Fibroblast of villous mesenchyme (primary cell): ENCODE data around the gene FAM184B. TPM values are rescaled to one million over a fixed set of nuclear protein-coding genes. Genes with fewer than 3 reads are reported as not detected.

ENCODE experiments used
- DNase-seq: peaks from one replicate; pipeline ENCODE4 v3.0.0-alpha.2; 2010; ENCODE audit warnings: low read depth
- H3K4me3 ChIP-seq: 2 replicates; pipeline ENCODE4 v1.5.1; 2011; ENCODE audit warnings: low read depth, mild to moderate bottlenecking, low read length
- CTCF ChIP-seq: IDR thresholded peaks from 2 replicates; pipeline ENCODE4 v1.5.1; 2012; ENCODE audit warnings: low read depth, mild to moderate bottlenecking, low read length; ENCODE audit not compliant: insufficient read depth
- total RNA-seq: library from RNA; depleted of rRNA; stranded (reverse); fragments of >200 nt; gene quantifications from 2 replicates; pipeline ENCODE4 v1.2.3, GENCODE V29; 2012

FAM184B gene
- total RNA-seq, 1 donor = not detected

DNA sequence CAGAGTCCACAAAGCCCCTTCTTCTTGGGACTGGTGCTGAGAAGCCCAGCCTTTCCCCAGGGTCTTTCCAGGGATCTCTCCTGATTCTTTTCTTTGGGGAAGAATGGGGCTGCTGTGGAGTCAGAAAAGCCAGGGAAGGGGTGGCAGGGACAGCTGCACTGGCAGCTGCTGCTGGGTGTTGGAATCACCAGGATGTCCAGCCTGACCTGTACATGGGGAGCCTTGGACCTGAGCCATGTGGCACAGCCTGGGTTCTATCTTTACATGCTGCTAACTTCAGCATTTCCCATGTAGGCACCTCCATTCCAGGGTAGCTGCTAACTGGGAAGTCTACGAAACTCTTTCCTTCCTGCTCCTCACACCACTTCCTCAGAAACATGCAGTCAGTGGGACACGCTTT lies 131.0 kb downstream of the FAM184B start:
- H3K4me3 ChIP-seq = no peak overlapping the region
- no peak for DNase-seq

DNA sequence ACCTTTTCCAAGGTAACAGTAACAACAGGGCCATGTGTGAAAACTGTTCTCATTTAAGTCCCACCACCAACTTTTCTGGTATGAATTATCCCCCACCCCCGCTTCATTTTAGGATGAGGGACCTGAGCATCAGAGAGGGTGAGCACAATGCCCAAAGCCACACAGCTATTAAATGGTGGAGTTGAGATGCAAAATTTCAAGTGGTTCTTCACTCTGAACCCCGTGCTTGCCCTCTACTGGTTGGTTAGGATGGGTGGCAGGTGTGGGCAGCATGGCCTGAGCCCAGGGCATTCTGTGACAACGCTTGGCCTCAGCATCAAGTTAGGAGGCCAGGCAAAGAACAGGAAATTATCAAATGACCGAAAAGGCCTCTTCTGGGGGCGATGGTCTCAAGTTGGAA lies 133.5 kb downstream of the FAM184B start:
- no peak for TF ChIP-seq CTCF
- H3K4me3 ChIP-seq = no peak overlapping the region
- no peak for DNase-seq

More for the DNA sequence above, 131.0 kb downstream of the FAM184B start:
- TF ChIP-seq CTCF = no peak

DNA sequence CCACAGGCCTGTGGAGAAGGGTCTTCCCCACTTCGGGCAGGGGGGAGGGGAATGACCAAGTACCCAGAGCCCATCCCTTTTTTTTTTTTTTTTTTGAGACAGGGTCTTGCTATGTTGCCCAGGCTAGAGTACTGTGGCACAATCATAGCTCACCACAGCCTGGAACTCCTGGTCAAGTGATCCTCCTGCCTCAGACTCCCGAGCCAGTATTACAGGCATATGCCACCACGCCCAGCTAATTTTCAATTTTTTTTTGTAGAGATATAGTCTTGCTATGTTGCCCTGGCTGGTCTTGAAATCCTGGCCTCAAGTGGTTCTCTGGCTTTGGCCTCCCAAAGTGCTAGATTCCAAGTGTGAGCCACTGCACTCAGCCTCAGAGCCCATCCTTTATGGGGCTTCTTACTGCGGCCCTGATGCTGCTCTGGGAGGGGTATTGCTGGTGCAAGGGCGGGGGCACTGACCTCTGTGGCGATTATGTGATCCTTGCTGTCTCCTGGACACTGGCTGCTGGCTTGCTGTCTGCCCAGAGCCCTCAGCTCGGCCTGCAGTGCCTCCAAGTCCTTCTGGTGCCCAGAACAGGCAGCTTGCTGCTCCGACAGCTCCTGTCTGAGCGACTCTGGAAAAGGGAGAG lies 134.1 kb downstream of the FAM184B start:
- no peak for TF ChIP-seq CTCF
- no peak overlapping the region for H3K4me3 ChIP-seq
- DNase-seq = no peak

DNA sequence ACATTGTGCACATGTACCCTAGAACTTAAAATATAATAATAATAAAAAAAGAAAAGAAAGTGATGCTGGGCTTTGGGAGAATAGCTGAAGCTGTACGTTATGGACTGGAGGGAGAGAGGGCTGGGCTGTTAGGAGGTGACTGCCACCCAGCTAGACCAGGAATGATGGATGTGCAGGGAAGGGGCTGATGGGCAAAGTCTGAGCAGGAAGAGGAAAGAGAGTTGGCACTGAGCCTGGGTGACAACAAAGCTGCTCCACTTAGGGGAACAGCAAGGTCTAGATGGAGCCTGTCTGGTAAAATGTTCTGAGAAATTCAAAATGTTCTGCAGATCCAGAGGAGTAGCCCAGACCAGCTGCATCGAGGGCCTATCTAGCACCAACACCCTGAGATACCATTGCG lies 134.7 kb downstream of the FAM184B start:
- no peak for TF ChIP-seq CTCF
- DNase-seq = no peak
- no peak overlapping the region for H3K4me3 ChIP-seq

- no peak overlapping the region for H3K4me3 ChIP-seq
- DNase-seq = no peak
- TF ChIP-seq CTCF = no peak
Measured at GRCh38 chr4:17642398-17642783, 139.0 kb downstream of the FAM184B start.

- H3K4me3 ChIP-seq = no peak overlapping the region
- TF ChIP-seq CTCF = no peak
- no peak for DNase-seq
Measured at GRCh38 chr4:17639136-17639535, 142.3 kb downstream of the FAM184B start.
